H1 (cell line): ENCODE measurements around the gene UNC13C.

ENCODE experiments used
- ATF2 ChIP-seq: IDR thresholded peaks from 2 replicates; pipeline ENCODE4 v1.6.1; 2012; ENCODE audit warnings: low read length, inconsistent platforms
- BRCA1 ChIP-seq: IDR thresholded peaks from 2 replicates; pipeline ENCODE4 v1.6.1; 2012; ENCODE audit warnings: low read depth, low read length, improper control_type of control experiment
- EP300 ChIP-seq, 2 experiments: IDR thresholded peaks; 1 replicate in 1 of 2; 2 replicates in 1 of 2; pipeline ENCODE4 v1.6.1; 2011 to 2012; ENCODE audit warnings: low read depth in 2 of 2, low read length in 2 of 2, mild to moderate bottlenecking in 2 of 2, borderline replicate concordance in 1 of 2, inconsistent platforms in 1 of 2, moderate library complexity in 1 of 2
- EZH2 ChIP-seq: fragments of 200-600 bp; sonication (generic); IDR thresholded peaks from 2 replicates; pipeline ENCODE4 v1.7.1; 2012; ENCODE audit warnings: low read depth, mild to moderate bottlenecking, moderate library complexity, low read length, inconsistent platforms; ENCODE audit not compliant: severe bottlenecking
- GABPA ChIP-seq: IDR thresholded peaks from 2 replicates; pipeline ENCODE4 v1.6.1; 2011; ENCODE audit warnings: mild to moderate bottlenecking, low read length, moderate library complexity, borderline replicate concordance; ENCODE audit not compliant: insufficient read depth
- JUND ChIP-seq: IDR thresholded peaks from 2 replicates; pipeline ENCODE4 v1.6.1; 2011; ENCODE audit warnings: mild to moderate bottlenecking, improper control_type of control experiment, low read length
- KDM1A ChIP-seq: fragments of 200-600, 300-600 bp; sonication (generic); IDR thresholded peaks from 2 replicates; pipeline ENCODE4 v1.7.1; 2016; ENCODE audit warnings: mild to moderate bottlenecking, low read length, borderline replicate concordance
- POLR2A ChIP-seq, 2 experiments: IDR thresholded peaks; 1 replicate in 1 of 2; 2 replicates in 1 of 2; pipeline ENCODE4 v1.6.1; 2011; ENCODE audit warnings: low read depth in 2 of 2, low read length in 2 of 2, mild to moderate bottlenecking in 2 of 2; ENCODE audit errors: control extremely low read depth in 1 of 2
- POLR2AphosphoS5 ChIP-seq: IDR thresholded peaks from 2 replicates; pipeline ENCODE4 v1.6.1; 2011; ENCODE audit warnings: low read depth, low read length
- POU5F1 ChIP-seq: IDR thresholded peaks from 2 replicates; pipeline ENCODE4 v1.6.1; 2011; ENCODE audit warnings: low read depth, mild to moderate bottlenecking, low read length, moderate library complexity
- SP1 ChIP-seq: IDR thresholded peaks from 2 replicates; pipeline ENCODE4 v1.6.1; 2011; ENCODE audit warnings: low read depth, low read length
- TAF1 ChIP-seq: IDR thresholded peaks from 2 replicates; pipeline ENCODE4 v1.6.1; 2011; ENCODE audit warnings: mild to moderate bottlenecking, low read depth, low read length
- TF ChIP-seq, protein P1 (sequence below), 3 experiments: IDR thresholded peaks; 1 replicate in 2 of 3; 2 replicates in 1 of 3; pipeline versions ENCODE4 v1.5.1 to v1.6.1; 2011; ENCODE audit warnings: low read length in 3 of 3, mild to moderate bottlenecking in 3 of 3, inconsistent platforms in 2 of 3, low read depth in 1 of 3, moderate library complexity in 1 of 3; ENCODE audit not compliant: insufficient read depth in 1 of 3; ENCODE audit errors: control extremely low read depth in 1 of 3
- TF ChIP-seq, protein P2 (sequence below): IDR thresholded peaks from 2 replicates; pipeline ENCODE4 v1.6.1; 2012; ENCODE audit warnings: inconsistent platforms

DNA sequence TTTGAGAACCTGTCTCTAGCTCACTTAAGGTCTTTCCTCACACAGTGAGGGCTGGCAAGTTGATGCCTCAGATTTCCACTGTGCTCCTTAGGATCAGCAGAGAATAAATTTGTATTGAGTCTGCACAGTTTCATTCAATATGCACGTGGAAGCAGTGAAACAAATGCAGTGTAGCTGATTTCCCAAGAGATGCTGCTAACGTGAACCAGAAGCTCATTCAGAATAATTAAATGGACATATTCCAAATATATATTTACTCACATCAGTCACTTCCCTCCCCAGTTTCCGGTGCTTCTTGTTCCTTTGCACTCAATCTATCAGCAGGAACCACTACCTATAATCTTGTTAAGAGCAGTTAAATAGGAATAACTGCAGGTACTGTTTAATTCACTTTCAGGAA lies 86.1 kb downstream of the UNC13C start:
- no peak for TF ChIP-seq POLR2AphosphoS5
- TF ChIP-seq, protein P1, sequence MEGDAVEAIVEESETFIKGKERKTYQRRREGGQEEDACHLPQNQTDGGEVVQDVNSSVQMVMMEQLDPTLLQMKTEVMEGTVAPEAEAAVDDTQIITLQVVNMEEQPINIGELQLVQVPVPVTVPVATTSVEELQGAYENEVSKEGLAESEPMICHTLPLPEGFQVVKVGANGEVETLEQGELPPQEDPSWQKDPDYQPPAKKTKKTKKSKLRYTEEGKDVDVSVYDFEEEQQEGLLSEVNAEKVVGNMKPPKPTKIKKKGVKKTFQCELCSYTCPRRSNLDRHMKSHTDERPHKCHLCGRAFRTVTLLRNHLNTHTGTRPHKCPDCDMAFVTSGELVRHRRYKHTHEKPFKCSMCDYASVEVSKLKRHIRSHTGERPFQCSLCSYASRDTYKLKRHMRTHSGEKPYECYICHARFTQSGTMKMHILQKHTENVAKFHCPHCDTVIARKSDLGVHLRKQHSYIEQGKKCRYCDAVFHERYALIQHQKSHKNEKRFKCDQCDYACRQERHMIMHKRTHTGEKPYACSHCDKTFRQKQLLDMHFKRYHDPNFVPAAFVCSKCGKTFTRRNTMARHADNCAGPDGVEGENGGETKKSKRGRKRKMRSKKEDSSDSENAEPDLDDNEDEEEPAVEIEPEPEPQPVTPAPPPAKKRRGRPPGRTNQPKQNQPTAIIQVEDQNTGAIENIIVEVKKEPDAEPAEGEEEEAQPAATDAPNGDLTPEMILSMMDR (IDR thresholded peaks at IDR 0.05; ENCODE audit: control extremely low read depth in 1 of 3, insufficient read depth in 1 of 3, low read depth in 1 of 3, low read length in 3 of 3) = no peak
- TF ChIP-seq TAF1 = no peak
- TF ChIP-seq GABPA = no peak
- TF ChIP-seq SP1 = no peak
- no peak for TF ChIP-seq JUND
- no peak for TF ChIP-seq POLR2A (IDR thresholded peaks at IDR 0.05; ENCODE audit: control extremely low read depth in 1 of 2, low read depth in 2 of 2, low read length in 2 of 2)
- TF ChIP-seq EZH2 = no peak
- TF ChIP-seq POU5F1 = no peak
- TF ChIP-seq EP300 (IDR thresholded peaks at IDR 0.05; ENCODE audit: borderline replicate concordance in 1 of 2, low read depth in 2 of 2, low read length in 2 of 2) = no peak
- no peak for TF ChIP-seq BRCA1
- TF ChIP-seq ATF2 = no peak
- TF ChIP-seq, protein P2, sequence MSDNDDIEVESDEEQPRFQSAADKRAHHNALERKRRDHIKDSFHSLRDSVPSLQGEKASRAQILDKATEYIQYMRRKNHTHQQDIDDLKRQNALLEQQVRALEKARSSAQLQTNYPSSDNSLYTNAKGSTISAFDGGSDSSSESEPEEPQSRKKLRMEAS = no peak
- no peak for TF ChIP-seq KDM1A
